Muscle layer of colon (tissue), 2 donors: ENCODE data around the gene RGS14.

Source experiments
- H3K27ac ChIP-seq: one replicate; pipeline ENCODE4 v1.7.0; 2013; ENCODE audit warnings: low read depth, mild to moderate bottlenecking, low read length, moderate library complexity
- H3K27me3 ChIP-seq, 2 donors: one replicate each; pipeline ENCODE4 v1.7.0; 2013; ENCODE audit warnings: low read length in 2 of 2, mild to moderate bottlenecking in 2 of 2; ENCODE audit not compliant: insufficient read depth in 2 of 2, control insufficient read depth in 1 of 2
- H3K36me3 ChIP-seq: one replicate; pipeline ENCODE4 v1.7.0; 2013; ENCODE audit warnings: mild to moderate bottlenecking, low read length; ENCODE audit not compliant: insufficient read depth
- H3K4me1 ChIP-seq: one replicate; pipeline ENCODE4 v1.7.0; 2013; ENCODE audit warnings: mild to moderate bottlenecking, low read length; ENCODE audit not compliant: insufficient read depth
- H3K4me3 ChIP-seq, 2 donors: one replicate each; pipeline ENCODE4 v1.7.0; 2013; ENCODE audit warnings: low read length in 2 of 2, low read depth in 1 of 2, mild to moderate bottlenecking in 1 of 2, moderate library complexity in 1 of 2
- H3K9ac ChIP-seq: one replicate; pipeline ENCODE4 v1.7.0; 2013; ENCODE audit warnings: low read length
- H3K9me3 ChIP-seq: one replicate; pipeline ENCODE4 v1.7.0; 2013; ENCODE audit warnings: mild to moderate bottlenecking, low read length
- donor health status: abdominal sarcoma.
- donor health status: Adenocarcinoma of cecum.

RGS14 gene

DNA sequence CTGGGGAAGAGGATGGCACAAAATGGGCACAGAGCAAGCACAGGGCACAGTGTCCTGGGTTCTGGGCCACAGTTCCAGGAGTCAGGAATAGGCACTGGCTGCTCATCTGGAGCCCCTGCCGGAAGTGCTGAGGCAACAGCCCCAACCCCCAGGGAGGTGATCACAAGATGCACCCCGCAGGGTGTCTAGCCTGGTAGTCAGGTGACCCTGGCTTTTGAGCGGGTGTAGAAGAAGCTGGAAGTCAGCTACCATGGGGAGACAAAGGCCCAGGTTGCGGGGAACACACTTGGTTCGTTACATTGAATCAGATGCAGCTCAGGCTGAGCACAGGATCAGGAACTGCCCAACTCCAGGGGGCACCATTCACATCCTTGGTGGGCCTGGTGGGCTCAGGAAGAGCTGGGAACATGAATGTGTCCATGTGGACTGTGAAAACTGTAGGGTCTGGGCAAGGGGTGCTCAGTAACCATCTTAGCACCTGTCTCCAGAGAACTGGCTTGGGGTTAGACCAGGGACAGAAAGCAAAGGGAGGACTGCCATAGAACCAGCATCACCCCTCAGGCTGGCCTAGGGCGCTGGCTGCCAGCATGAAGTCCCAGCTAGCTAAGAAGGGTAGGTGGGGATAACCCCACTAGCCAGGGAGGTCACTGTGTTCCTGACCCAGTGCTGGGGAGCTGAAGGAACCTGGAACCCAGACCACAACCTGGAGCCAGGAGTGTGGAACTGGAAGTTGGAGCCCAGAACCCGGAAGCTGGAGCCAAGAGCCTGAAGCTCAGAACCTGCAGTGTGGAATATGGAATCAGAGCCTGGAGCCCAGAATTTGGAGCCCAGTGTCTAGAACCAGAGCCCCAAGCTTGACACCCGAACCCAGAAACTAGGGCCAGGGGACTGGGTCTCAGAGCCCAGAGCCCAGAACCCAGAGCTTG is 20.4 kb downstream of the RGS14 start:
- no peaks in the 10 kb centered on the region for H3K27me3 ChIP-seq
- no peaks in the 10 kb centered on the region for H3K9me3 ChIP-seq
- no peaks in the 10 kb centered on the region for H3K36me3 ChIP-seq
- no peak overlapping the region for H3K9ac ChIP-seq
- H3K4me1 ChIP-seq: no peaks in the 10 kb centered on the region
- no peak overlapping the region for H3K4me3 ChIP-seq
- no peak overlapping the region for H3K27ac ChIP-seq

DNA sequence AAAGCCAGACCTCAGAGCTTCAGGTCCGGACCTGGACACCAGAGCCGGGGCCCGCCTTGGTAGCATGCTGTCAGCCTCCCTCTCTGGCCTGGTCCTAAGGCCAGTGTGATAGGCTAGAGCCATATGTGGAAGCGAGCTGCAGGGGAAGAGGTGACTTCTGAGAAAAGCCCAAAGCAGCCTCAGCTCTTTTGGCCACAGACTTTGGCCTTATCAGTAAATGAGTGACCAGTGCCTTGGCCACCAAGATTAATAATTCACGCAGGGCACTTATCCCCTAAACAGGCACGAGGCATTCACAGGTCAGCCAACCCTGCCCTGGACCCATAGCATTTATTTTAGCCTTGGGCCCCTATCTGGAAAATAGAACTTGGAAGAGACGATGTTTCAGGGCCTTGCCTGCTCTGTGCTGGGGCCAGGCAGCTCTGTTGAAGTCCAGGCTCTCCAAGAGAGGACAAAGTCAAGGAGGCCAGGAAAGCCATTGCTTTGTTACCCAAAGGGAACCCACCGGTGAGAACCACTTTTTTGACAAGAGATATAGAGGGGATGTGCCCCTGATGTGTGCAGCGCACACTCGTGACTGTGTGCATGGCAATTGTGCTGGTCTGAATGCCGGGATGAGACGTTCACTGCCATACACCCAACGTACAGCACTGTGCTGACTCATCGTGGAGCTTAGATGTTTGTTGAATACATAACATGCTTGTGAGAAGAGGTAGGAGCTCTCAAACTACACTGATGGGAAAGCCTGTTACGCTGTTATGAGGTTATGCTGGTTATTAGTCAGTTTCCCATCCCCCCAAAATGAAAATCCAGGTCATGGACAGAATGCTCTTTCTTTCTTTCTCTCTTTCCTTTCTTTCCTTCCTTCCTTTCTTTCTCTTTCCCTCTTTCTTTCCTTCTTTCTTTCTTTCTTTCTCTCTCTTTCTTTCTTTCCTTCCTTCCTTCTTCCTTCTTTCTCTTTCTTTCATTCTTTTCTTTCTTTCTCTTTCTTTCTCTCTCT is 21.5 kb downstream of the RGS14 start:
- Histone ChIP-seq H3K9me3 (no peaks in the 10 kb centered on the region), H3K36me3 (no peaks in the 10 kb centered on the region), H3K4me3 (no peak overlapping the region), H3K27ac (no peak overlapping the region), H3K4me1 (no peaks in the 10 kb centered on the region), H3K27me3 (no peaks in the 10 kb centered on the region), H3K9ac (no peak overlapping the region)

DNA sequence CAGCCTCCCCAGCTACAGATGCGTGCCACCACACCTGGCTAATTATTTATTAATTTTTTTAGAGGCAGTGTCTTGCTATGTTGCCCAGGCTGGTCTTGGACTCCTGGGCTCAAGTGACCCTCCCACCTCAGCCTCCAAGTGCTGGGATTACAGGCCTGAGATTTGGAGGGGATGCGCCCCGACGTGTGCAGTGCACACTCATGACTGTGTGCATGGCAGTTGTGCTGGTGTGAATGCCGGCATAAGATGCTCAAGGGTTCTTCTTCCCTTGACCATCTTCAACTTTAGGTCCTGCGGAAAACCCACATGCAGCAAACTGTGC is 23.0 kb downstream of the RGS14 start:
- H3K9me3 ChIP-seq: no peaks in the 10 kb centered on the region
- H3K27ac ChIP-seq: no peak overlapping the region
- H3K4me1 ChIP-seq: no peaks in the 10 kb centered on the region
- peaks cover 0 to 3% of the 10 kb centered on the region in 2 donors for H3K27me3 ChIP-seq
- no peaks in the 10 kb centered on the region for H3K36me3 ChIP-seq
- H3K4me3 ChIP-seq: no peak overlapping the region
- H3K9ac ChIP-seq: no peak overlapping the region

DNA sequence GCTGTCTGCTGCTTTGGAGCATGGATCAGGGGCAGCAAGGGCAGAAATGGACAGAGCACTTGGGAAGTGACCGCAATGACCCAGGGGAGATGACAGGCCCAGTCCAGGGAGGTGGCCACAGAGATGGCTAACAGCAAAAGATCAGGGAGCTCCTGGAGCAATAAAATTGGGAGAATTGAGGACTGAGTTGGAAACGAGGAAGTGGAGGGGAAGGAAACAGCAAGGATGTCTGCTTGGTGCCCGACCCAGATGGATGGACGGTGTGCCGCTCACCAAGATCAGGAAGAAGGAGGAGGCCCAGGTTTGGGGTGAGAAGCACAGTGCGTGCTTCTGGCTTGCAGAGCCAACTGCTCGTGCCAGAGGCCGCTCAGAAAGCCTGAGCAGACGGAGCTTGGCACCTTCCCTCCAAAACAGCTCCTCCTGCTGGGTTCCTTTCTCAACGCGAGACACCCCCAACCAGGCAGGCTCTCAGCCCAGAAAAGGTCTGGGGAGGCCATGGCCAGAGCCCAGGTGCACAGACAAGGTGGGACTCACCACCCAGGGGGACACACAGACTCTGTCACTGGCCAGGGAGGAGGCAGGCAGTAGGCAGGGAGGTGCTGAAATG is 24.8 kb downstream of the RGS14 start:
- Histone ChIP-seq H3K9ac (no peak overlapping the region), H3K9me3 (no peaks in the 10 kb centered on the region), H3K27me3 (peaks cover 0 to 6% of the 10 kb centered on the region in 2 donors), H3K4me1 (no peaks in the 10 kb centered on the region), H3K36me3 (no peaks in the 10 kb centered on the region), H3K27ac (no peak overlapping the region), H3K4me3 (no peak overlapping the region)

DNA sequence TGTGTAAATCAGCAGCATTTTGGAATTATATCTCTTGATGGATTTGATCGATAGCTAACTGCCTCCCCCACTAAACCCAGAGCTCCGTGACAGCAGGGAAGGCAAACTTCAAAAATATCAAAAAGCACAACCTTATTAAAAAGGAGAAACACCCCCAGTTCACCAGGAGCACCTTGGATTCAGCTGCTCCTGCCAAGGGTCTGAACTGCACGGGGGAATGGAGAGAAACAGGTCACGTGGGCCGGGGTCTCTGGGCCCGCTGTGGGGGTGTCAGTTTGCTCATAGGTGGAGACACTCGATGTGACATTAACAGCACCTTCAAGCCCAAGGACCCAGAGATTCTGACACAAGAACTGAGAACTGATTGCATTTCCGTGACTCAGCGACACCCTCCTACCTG is 25.5 kb downstream of the RGS14 start:
- no peaks in the 10 kb centered on the region for H3K9me3 ChIP-seq
- no peak overlapping the region for H3K27ac ChIP-seq
- H3K9ac ChIP-seq: no peak overlapping the region
- peaks cover 0 to 6% of the 10 kb centered on the region in 2 donors for H3K27me3 ChIP-seq
- H3K36me3 ChIP-seq: no peaks in the 10 kb centered on the region
- H3K4me1 ChIP-seq: no peaks in the 10 kb centered on the region
- no peak overlapping the region for H3K4me3 ChIP-seq

DNA sequence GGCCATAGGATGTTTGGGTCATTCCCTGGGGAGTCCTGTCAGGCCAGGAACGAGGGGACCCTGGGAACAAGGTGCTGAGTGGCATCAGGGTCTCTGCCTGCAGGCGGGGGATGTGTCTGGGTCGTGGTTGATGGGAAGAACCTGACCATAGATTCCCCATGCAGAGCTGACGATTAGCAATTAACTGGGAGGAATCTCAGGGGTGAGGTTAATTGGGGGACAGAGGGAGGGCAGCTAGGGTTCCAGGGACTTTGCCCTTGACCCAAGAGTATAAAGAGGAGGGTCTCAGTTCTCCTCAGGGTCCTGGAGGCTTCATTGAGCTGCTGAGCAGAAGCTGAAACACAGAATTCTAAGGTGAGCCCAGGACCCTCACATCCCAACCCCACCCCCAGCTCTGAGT is 26.4 kb downstream of the RGS14 start, which contains the start of gene SLC34A1:
TSS of gene SLC34A1 (plus strand) at position 301 of the 400 bp plus-strand sequence. CDS start 1,308 bp downstream, outside the sequence.
- no peak within 1 kb of the TSS for H3K4me3 ChIP-seq
- H3K4me1 ChIP-seq: no peaks in the 10 kb centered on the region
- H3K27ac ChIP-seq: no peak within 1 kb of the TSS
- H3K36me3 ChIP-seq: no peaks in the 10 kb centered on the region
- peaks cover 0 to 6% of the 10 kb centered on the region in 2 donors for H3K27me3 ChIP-seq
- no peaks in the 10 kb centered on the region for H3K9me3 ChIP-seq
- no peak within 1 kb of the TSS for H3K9ac ChIP-seq

DNA sequence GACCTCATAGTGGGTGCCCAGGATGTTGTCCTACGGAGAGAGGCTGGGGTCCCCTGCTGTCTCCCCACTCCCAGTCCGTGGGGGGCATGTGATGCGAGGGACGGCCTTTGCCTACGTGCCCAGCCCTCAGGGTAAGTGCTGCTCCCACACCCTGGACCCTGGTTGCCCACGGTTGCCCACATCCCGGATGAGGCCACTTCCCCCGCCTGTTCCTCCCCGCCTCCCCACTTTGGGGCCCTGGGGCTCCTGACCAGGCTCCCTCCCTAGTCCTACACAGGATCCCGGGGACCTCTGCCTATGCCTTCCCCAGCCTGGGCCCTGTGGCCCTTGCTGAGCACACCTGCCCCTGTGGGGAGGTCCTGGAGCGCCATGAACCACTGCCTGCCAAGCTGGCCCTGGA is 28.0 kb downstream of the RGS14 start:
- H3K9me3 ChIP-seq: no peaks in the 10 kb centered on the region
- H3K9ac ChIP-seq: no peak overlapping the region
- no peak overlapping the region for H3K4me3 ChIP-seq
- no peak overlapping the region for H3K27ac ChIP-seq
- no peaks in the 10 kb centered on the region for H3K36me3 ChIP-seq
- H3K4me1 ChIP-seq: no peaks in the 10 kb centered on the region
- H3K27me3 ChIP-seq: peaks cover 0 to 6% of the 10 kb centered on the region in 2 donors

DNA sequence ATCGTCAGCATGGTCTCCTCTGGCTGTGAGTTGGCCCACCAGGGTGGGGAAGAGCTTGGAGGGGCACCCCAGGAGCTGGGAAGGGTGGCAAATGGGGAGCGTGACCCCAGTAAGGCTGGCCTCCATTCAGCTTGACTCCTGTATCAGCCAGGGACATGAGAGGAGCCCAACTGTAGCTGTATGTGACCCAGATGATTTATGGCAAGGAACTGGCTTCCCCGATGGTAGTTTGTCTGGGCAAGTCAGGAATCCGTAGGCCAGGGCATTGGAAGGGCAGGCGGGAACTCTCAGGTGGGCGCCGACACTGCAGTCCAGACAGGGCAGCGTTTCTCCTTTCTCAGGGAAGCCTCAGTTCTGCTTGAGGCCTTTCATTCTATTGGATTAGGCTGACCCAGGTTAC is 28.8 kb downstream of the RGS14 start:
- H3K27me3 ChIP-seq: peaks cover 0 to 6% of the 10 kb centered on the region in 2 donors
- no peaks in the 10 kb centered on the region for H3K4me1 ChIP-seq
- no peak overlapping the region for H3K9ac ChIP-seq
- no peak overlapping the region for H3K4me3 ChIP-seq
- H3K9me3 ChIP-seq: no peaks in the 10 kb centered on the region
- no peaks in the 10 kb centered on the region for H3K36me3 ChIP-seq
- H3K27ac ChIP-seq: no peak overlapping the region

DNA sequence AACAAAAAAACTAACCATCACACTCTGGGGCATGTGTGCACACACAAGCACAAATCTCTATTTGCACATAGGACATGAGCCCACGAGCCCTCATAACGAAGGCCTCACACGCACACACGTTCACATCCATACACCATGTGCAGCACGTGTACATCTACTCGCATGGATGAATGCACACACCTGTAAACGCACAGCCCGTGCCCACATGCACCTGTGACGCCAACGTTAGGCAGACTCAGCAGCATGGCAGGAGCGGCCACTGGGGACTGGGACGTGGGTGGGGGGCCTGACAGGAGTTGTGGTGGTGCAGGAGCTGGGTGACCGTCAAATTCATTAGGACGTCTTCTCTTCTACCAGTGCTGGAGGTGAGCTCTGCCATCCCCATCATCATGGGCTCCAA is 29.7 kb downstream of the RGS14 start:
- no peaks in the 10 kb centered on the region for H3K36me3 ChIP-seq
- H3K4me3 ChIP-seq: no peak overlapping the region
- no peak overlapping the region for H3K27ac ChIP-seq
- H3K27me3 ChIP-seq: peaks cover 0 to 6% of the 10 kb centered on the region in 2 donors
- H3K9me3 ChIP-seq: no peaks in the 10 kb centered on the region
- H3K9ac ChIP-seq: no peak overlapping the region
- no peaks in the 10 kb centered on the region for H3K4me1 ChIP-seq

DNA sequence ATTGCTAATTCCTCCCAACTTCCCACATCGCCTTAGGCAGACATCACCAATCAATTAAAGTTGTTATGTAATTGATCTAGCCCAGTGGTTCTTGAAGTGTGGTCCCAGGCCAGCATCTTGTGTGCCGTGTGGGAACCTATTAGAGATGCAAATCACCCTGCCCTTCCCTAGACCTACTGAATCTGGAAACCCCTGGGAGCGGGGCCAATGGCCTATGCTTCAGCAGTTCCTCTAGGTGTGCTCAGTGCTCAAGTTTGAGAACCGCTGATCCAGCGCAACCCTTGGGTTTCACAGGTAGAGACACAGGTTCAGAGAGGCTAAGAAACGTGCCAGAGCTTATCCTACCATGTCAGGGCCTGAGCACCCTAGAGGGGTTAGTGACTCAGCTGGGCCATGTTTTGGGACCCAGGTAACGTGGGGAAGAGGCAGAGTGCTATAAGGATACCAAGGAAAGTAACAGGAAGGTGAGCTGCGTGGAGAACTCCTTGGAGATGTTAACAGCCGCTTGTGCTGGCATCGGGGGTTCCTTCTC is 30.9 kb downstream of the RGS14 start:
- Histone ChIP-seq H3K27me3 (peaks cover 0 to 6% of the 10 kb centered on the region in 2 donors), H3K9me3 (no peaks in the 10 kb centered on the region), H3K9ac (no peak overlapping the region), H3K27ac (no peak overlapping the region), H3K36me3 (no peaks in the 10 kb centered on the region), H3K4me1 (no peaks in the 10 kb centered on the region), H3K4me3 (no peak overlapping the region)
